BE2C (cell line): ENCODE results near the gene SS18L1.
A peak's percentile ranks its signal among the peaks of the same experiment; 100 is the strongest.

Source experiments
- DNase-seq: peaks from one replicate; pipeline ENCODE4 v3.0.0-alpha.2; 2020
- H3K27me3 ChIP-seq: fragments of 250-450 bp; sonication (Bioruptor Pico); 2 replicates; pipeline ENCODE4 v1.5.1; 2020; ENCODE audit warnings: mild to moderate bottlenecking
- H3K36me3 ChIP-seq: fragments of 250-450 bp; sonication (Bioruptor Pico); 2 replicates; pipeline ENCODE4 v1.5.1; 2020; ENCODE audit warnings: mild to moderate bottlenecking
- H3K4me1 ChIP-seq: fragments of 250-450 bp; sonication (Bioruptor Pico); 2 replicates; pipeline ENCODE4 v1.5.1; 2020
- H3K4me3 ChIP-seq: 2 replicates; pipeline ENCODE4 v1.5.1; 2011; ENCODE audit warnings: low read depth, low read length
- H3K9me3 ChIP-seq: fragments of 250-450 bp; sonication (Bioruptor Pico); 2 replicates; pipeline ENCODE4 v1.5.1; 2020
- TF ChIP-seq, protein P1 (sequence below): IDR thresholded peaks from 2 replicates; pipeline ENCODE4 v1.5.1; 2012; ENCODE audit warnings: mild to moderate bottlenecking, low read depth, low read length

SS18L1 gene

DNA sequence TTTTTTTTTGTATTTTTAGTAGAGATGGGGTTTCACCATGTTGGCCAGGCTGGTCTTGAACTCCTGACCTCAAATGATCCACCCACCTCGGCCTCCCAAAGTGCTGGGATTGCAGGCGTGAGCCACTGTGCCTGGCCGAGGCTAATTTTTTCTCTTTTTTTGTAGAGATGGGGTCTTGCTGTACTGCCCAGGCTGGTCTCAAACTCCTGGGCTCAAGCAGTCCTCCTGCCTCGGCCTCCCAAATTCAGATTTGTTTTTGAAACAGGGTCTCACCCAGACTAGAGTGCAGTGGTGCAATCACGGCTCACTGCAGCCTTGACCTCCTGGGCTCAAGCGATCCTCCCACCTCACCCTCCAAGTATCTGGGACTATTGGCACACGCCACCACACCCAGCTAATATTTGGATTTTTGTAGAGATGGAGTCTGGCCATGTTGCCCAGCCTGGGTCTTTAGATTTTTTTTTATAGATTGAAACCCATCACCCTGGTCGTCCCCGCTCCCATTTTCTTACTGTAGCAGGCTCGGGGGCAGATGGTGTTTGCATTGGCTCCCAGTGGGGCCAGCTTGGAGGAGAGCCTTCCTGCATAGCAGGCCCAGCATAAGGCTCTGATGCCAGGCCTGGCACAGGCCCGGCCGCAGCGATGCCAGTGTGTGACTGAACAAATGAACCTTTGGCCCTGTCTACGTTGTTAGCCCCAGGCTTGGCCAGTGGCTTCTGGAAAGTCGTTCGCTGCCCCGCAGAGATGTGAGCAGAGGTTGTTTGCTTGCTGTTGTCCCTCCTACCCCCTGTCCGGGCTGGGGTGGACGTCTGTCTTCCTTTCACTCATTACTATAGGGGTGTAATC, 35.0 kb downstream of the SS18L1 start:
- H3K36me3 ChIP-seq: peaks cover 27% of the 10 kb centered on the region
- H3K4me3 ChIP-seq: no peak overlapping the region
- H3K9me3 ChIP-seq: no peaks in the 10 kb centered on the region
- no peak for DNase-seq
- TF ChIP-seq, protein P1, sequence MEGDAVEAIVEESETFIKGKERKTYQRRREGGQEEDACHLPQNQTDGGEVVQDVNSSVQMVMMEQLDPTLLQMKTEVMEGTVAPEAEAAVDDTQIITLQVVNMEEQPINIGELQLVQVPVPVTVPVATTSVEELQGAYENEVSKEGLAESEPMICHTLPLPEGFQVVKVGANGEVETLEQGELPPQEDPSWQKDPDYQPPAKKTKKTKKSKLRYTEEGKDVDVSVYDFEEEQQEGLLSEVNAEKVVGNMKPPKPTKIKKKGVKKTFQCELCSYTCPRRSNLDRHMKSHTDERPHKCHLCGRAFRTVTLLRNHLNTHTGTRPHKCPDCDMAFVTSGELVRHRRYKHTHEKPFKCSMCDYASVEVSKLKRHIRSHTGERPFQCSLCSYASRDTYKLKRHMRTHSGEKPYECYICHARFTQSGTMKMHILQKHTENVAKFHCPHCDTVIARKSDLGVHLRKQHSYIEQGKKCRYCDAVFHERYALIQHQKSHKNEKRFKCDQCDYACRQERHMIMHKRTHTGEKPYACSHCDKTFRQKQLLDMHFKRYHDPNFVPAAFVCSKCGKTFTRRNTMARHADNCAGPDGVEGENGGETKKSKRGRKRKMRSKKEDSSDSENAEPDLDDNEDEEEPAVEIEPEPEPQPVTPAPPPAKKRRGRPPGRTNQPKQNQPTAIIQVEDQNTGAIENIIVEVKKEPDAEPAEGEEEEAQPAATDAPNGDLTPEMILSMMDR: no peak
- H3K27me3 ChIP-seq: no peaks in the 10 kb centered on the region
- H3K4me1 ChIP-seq: no peaks in the 10 kb centered on the region; the same call in none of the 2 replicates

DNA sequence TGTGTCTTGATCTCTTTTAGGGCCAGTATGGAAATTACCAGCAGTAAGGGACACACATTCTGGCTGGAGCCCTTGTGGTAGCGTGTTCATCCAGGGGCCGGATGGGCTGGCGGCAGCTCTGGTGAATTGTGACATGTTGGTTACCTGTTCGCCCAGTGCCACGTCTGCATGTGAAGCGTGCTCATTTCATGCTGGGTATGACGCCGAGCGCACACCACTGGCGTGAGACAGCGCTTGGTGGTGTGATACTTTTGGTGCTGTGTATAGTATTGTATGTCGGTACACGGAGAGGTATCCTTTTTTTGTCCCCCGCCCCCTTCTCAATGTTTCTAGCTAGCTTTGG, 35.6 kb downstream of the SS18L1 start:
- Histone ChIP-seq H3K36me3 (peaks cover 27% of the 10 kb centered on the region), H3K27me3 (no peaks in the 10 kb centered on the region), H3K9me3 (no peaks in the 10 kb centered on the region), H3K4me3 (no peak overlapping the region), H3K4me1 (no peaks in the 10 kb centered on the region; the same call in none of the 2 replicates)
- DNase-seq: no peak
- TF ChIP-seq, protein P1: no peak

DNA sequence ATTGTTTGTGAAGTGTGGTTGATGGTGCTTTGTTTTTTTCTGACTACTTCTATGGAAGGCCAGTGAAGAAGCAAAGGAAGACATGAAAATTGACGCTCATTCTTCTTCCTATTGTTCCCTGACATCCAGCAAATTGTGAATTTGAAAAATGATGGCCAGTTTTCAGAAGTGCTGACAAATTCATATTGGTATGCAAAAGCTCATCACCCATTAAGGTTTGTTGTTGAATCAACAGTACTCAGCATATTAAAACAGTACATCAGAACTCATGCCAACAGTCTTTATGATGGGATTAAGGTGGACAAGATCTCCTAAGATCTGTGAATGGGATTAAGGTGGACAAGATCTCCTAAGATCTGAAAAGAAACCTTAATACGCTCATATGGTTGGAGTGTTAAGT, 38.2 kb downstream of the SS18L1 start:
- Histone ChIP-seq H3K4me1 (no peaks in the 10 kb centered on the region; the same call in none of the 2 replicates), H3K9me3 (no peaks in the 10 kb centered on the region), H3K36me3 (peaks cover 13% of the 10 kb centered on the region), H3K4me3 (peak overlapping the region; percentile 99), H3K27me3 (no peaks in the 10 kb centered on the region)
- DNase-seq: no peak
- TF ChIP-seq, protein P1: no peak

DNA sequence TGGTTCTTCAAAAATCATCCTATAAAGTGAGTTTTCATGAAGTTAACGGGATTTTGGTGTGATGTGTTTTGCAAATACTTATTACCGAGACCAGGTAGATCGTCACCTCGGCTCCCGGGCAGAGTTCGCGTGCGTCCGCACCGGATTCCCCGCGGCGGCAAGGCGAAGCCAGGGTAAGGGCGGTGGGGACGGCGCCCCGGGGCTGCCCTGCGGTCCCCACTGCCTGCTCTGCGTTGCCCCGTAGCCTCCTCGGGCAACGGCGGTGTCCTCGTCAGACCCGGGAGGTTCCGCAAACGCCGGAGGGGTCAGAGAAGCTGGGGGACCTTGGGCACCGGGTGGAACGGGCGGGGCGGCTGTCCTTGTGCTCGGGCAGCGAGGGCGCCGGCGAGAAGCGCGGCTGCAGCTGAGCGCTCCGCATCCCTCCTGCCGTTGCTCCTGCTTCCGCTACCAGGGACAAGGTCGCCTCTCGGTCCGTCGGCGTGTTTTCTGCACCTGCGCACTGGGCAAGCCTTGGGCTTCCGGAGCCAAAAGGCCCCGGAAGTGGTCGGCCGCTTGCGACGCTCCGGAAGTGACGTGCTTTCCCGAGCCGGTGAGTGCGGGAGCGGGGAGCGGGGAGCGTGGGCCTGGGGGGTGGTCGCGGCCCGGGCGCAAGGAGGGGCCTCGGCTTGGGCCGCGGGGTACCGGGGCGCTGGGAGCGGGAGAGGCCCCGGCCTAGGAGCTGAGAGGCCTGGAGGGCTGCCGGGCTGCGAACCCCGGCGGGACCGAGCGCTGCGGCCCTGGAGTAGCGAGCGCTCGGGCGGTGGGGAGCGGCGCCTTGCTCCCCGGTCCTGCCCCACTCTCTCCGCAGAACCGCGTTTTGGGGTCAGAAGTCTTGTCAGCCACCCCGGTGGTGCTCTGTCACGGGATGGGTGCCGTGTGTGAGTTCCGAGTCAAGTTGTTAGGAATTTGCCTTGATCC, 39.2 kb downstream of the SS18L1 start, which contains the start of gene MTG2:
TSS of gene MTG2 (plus strand) at position 560 of the 957 bp plus-strand sequence. CDS start 10,393 bp downstream, outside the sequence.
- no peaks in the 10 kb centered on the region; the same call in 1 of the 2 replicates for H3K4me1 ChIP-seq
- no peaks in the 10 kb centered on the region for H3K27me3 ChIP-seq
- peak; percentile 97 for DNase-seq
- peak within 1 kb of the TSS; percentile 99 for H3K4me3 ChIP-seq
- H3K9me3 ChIP-seq: no peaks in the 10 kb centered on the region
- H3K36me3 ChIP-seq: peaks cover 13% of the 10 kb centered on the region
- TF ChIP-seq, protein P1: no peak

DNA sequence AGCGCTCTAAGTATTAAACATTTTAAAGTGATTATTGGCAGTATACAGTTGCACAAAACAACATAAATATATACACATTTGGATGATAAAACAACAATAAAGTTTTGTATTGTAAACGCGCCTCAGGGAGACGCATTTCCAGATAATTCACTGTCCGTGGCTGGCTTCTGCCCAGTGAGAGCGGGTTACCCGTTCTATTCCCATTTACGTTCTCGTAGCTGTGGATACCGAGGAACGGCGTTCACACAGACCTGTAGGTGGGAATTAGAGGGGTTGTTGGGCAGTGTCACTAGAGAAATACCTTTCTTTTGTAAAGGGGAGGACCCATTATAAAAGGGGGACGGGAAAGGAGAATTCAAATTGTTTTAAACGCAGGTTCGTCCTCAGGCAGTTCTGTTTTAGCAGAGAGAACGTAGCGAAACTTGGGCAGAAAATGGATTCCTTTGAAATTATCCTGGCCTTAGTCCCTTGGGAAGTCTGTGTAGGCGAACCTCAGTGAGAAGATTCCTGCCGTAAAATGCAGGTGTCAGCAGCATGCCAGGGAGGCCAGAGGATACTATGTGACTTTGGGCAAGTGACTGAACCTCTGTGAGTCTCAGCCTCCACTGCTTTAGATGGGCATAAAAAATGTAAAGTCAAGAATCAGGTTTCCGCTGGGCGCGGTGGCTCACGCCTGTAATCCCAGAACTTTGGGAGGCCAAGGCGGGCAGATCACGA, 40.0 kb downstream of the SS18L1 start:
- no peak for DNase-seq
- Histone ChIP-seq H3K4me3 (peak overlapping the region; percentile 99), H3K36me3 (peaks cover 13% of the 10 kb centered on the region), H3K27me3 (no peaks in the 10 kb centered on the region), H3K4me1 (no peaks in the 10 kb centered on the region; the same call in 1 of the 2 replicates), H3K9me3 (no peaks in the 10 kb centered on the region)
- TF ChIP-seq, protein P1: no peak
